ENCODE data around the gene NRXN3. TPM values are rescaled to one million over a fixed set of nuclear protein-coding genes. Genes with fewer than 3 reads are reported as not detected.

Gene NRXN3
- total RNA-seq, 1 experiment from 2014 or later, result 0.80 TPM

GRCh38 chr14:79825046-79825521 lies 1654.9 kb downstream of the NRXN3 start:
- H3K27me3 ChIP-seq (ENCODE audit: control insufficient read depth, insufficient read depth, low read length), result no peaks in the 10 kb centered on the region
- H3K4me3 ChIP-seq (ENCODE audit: insufficient read depth, low read depth, low read length), result no peak overlapping the region
- DNase-seq, result no peak
- H3K36me3 ChIP-seq (replicated peaks; ENCODE audit: control insufficient read depth, insufficient read depth, low read length), result no peaks in the 10 kb centered on the region

DNA sequence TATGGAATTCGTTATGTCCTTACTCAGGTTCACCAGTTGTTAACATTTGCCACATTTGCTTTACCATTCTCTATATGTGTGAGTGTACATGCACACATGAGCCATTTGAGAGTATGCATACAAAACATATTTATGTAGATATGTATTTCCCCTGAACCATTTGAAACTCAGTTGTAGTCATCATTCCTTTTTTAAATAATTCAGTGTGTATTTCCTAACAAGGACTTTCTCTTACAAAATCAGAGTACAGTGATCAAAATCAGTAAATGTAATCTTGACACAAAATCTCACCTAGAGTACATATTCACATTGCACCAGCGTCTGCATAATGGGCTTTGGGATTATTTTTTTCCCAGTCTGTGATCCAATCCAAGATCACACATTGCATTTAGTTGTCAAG lies 1656.2 kb downstream of the NRXN3 start:
- no peak for DNase-seq
- Histone ChIP-seq H3K27me3 (ENCODE audit: control insufficient read depth, insufficient read depth, low read length) (no peaks in the 10 kb centered on the region), H3K4me3 (ENCODE audit: insufficient read depth, low read depth, low read length) (no peak overlapping the region), H3K36me3 (replicated peaks; ENCODE audit: control insufficient read depth, insufficient read depth, low read length) (no peaks in the 10 kb centered on the region)

- H3K4me3 ChIP-seq (ENCODE audit: insufficient read depth, low read depth, low read length), result no peak overlapping the region
- no peaks in the 10 kb centered on the region for H3K36me3 ChIP-seq (replicated peaks; ENCODE audit: control insufficient read depth, insufficient read depth, low read length)
- no peaks in the 10 kb centered on the region for H3K27me3 ChIP-seq (ENCODE audit: control insufficient read depth, insufficient read depth, low read length)
- DNase-seq, result no peak
Observed at GRCh38 chr14:79829405-79830166, 1659.4 kb downstream of the NRXN3 start.

DNA sequence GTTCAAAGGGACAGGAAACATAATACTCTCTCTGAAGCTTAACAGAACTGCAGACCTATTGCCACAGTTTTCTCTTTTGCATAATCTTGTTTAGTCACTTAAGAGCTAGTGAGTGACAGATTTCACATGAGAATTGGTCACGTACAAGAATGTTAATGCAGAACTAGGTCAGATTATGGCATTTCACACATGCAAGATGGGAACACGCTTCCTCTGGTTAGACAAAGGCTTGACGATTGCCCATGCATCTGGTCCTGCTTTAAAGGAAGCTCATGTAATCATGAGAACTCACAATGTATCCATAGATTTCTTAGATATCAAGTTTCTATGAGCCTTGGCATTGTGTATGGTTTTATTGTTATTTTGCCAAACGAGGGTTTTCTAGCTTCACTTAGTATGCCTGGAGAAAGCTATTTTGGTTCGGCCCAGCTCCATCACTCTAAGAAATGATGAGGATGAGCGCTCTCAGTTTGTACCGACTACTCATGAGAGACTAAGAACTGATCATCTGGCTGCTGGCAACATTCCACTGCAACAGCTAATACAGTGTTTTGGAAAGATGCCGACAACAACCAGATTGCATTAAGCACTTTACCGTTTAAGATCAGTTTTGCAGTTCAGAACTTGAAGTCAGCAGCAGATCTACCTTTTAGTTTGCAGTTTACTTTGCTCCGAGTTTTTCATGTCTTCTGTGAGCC lies 1661.2 kb downstream of the NRXN3 start:
- Histone ChIP-seq H3K4me3 (ENCODE audit: insufficient read depth, low read depth, low read length) (no peak overlapping the region), H3K27me3 (ENCODE audit: control insufficient read depth, insufficient read depth, low read length) (no peaks in the 10 kb centered on the region), H3K36me3 (replicated peaks; ENCODE audit: control insufficient read depth, insufficient read depth, low read length) (no peaks in the 10 kb centered on the region)
- no peak for DNase-seq

DNA sequence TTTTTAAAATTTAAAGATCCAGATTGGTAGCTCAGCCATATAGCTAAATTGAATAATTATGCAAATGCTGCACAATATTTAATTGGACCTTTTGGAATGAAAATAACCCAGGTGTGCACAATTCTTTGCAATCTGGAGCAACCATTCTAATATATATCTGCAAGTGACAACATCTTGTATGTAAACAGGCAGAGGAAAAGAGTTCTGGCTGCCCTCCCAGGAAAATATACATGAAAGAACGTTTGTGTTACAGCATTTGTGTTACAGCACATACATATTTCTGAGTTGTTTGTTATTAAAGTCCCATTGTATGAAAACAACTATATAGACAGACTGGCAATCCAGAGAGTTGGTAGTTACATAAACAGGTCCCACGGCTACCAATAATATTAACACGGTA lies 1663.6 kb downstream of the NRXN3 start:
- H3K4me3 ChIP-seq (ENCODE audit: insufficient read depth, low read depth, low read length), result no peak overlapping the region
- DNase-seq, result no peak
- H3K36me3 ChIP-seq (replicated peaks; ENCODE audit: control insufficient read depth, insufficient read depth, low read length), result no peaks in the 10 kb centered on the region
- H3K27me3 ChIP-seq (ENCODE audit: control insufficient read depth, insufficient read depth, low read length), result no peaks in the 10 kb centered on the region

- H3K4me3 ChIP-seq (ENCODE audit: insufficient read depth, low read depth, low read length), result no peak overlapping the region
Observed at GRCh38 chr14:79834868-79835267, 1664.7 kb downstream of the NRXN3 start.

GRCh38 chr14:79836577-79836976 lies 1666.4 kb downstream of the NRXN3 start:
- Histone ChIP-seq H3K36me3 (replicated peaks; ENCODE audit: control insufficient read depth, insufficient read depth, low read length) (no peaks in the 10 kb centered on the region), H3K4me3 (ENCODE audit: insufficient read depth, low read depth, low read length) (no peak overlapping the region), H3K27me3 (ENCODE audit: control insufficient read depth, insufficient read depth, low read length) (no peaks in the 10 kb centered on the region)
- DNase-seq, result no peak

More at GRCh38 chr14:79834868-79835267, 1664.7 kb downstream of the NRXN3 start:
- Histone ChIP-seq H3K27me3 (ENCODE audit: control insufficient read depth, insufficient read depth, low read length) (no peaks in the 10 kb centered on the region), H3K36me3 (replicated peaks; ENCODE audit: control insufficient read depth, insufficient read depth, low read length) (no peaks in the 10 kb centered on the region)
- no peak for DNase-seq

DNA sequence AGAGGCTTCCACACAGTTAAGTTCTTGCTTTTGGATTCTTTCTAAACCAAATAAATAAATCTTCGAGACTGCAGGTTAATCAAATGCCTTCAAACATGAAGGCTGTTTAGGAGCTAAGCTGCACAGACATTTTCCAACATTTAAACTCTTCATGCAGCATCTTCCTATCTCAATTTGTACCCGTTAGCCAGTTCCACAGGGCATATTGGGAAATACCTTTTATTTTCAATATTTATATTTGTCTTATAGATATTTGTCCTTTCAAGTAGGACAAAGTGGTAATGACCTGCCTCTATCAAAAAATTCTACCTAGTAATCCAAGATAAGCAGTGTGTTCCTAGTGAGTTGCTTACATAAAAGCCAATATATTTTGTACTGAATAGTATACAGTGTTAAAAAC lies 1667.5 kb downstream of the NRXN3 start:
- Histone ChIP-seq H3K36me3 (replicated peaks; ENCODE audit: control insufficient read depth, insufficient read depth, low read length) (no peaks in the 10 kb centered on the region), H3K4me3 (ENCODE audit: insufficient read depth, low read depth, low read length) (no peak overlapping the region), H3K27me3 (ENCODE audit: control insufficient read depth, insufficient read depth, low read length) (no peaks in the 10 kb centered on the region)
- DNase-seq, result no peak

DNA sequence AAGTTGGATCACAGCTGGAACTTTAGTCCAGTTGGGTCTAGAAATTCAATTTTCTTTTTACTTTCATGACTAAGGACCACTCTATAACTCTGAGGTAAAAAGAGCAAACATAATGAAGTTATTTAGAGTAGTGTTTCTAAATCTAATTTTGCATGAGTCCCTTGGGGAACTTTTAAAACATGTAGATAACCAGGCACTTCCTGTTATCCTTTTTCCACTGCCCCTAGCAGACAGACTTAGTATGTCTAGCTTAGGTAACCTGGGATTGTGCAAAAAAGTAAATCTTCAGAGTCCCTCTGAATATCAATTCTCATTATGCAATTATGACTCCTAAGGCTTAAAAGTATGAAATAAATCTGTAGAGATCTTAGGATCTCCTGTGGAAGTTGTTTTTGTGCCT lies 1669.9 kb downstream of the NRXN3 start:
- no peak for DNase-seq
- Histone ChIP-seq H3K36me3 (replicated peaks; ENCODE audit: control insufficient read depth, insufficient read depth, low read length) (no peaks in the 10 kb centered on the region), H3K4me3 (ENCODE audit: insufficient read depth, low read depth, low read length) (no peak overlapping the region), H3K27me3 (ENCODE audit: control insufficient read depth, insufficient read depth, low read length) (no peaks in the 10 kb centered on the region)

DNA sequence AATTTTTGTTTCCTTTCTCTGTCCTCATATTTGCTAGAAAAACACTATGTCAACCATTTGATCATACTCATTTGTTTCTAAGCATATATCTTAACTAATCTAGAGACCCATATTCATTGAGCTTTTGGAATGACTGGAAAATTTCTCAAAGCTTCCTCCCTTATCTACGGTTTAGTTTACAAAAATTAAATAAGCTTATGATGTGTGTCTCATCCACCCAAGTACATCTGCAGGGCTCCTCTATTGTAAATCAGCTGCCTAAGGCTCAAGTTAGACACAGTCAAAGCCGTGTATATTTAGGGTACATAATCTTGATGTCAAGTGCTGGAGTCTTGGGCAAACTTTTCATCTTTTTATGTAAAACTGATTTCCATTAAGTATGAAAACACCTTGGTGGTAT lies 1670.7 kb downstream of the NRXN3 start:
- Histone ChIP-seq H3K36me3 (replicated peaks; ENCODE audit: control insufficient read depth, insufficient read depth, low read length) (no peaks in the 10 kb centered on the region), H3K27me3 (ENCODE audit: control insufficient read depth, insufficient read depth, low read length) (no peaks in the 10 kb centered on the region), H3K4me3 (ENCODE audit: insufficient read depth, low read depth, low read length) (no peak overlapping the region)
- DNase-seq, result no peak

- Histone ChIP-seq H3K27me3 (ENCODE audit: control insufficient read depth, insufficient read depth, low read length) (no peaks in the 10 kb centered on the region), H3K36me3 (replicated peaks; ENCODE audit: control insufficient read depth, insufficient read depth, low read length) (no peaks in the 10 kb centered on the region), H3K4me3 (ENCODE audit: insufficient read depth, low read depth, low read length) (no peak overlapping the region)
- DNase-seq, result no peak
Observed at GRCh38 chr14:79841433-79841832, 1671.3 kb downstream of the NRXN3 start.

DNA sequence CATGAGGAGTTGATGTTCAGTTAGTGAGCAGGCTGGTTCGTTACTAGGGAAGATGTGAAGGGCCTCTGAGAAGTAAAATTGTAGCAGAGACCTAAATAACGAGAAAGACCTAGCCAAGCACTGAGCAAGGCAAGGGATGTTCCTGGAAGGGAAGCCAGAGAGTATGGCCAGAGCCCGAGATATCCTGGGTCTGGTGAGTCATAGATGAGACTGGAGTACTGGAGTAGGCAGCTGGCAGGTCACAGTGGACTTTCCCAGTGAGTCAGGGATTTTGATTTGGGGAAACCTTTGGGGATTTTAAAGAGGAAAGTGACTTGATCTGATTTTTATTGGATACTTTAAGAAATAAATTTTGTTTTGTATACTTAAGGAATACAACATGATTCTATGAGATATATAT lies 1672.1 kb downstream of the NRXN3 start:
- H3K27me3 ChIP-seq (ENCODE audit: control insufficient read depth, insufficient read depth, low read length), result no peaks in the 10 kb centered on the region
- DNase-seq, result no peak

GRCh38 chr14:79852950-79853744 lies 1683.0 kb downstream of the NRXN3 start:
- peak; percentile 10 for DNase-seq
- Histone ChIP-seq H3K4me3 (ENCODE audit: insufficient read depth, low read depth, low read length) (no peak overlapping the region), H3K36me3 (replicated peaks; ENCODE audit: control insufficient read depth, insufficient read depth, low read length) (no peaks in the 10 kb centered on the region), H3K27me3 (ENCODE audit: control insufficient read depth, insufficient read depth, low read length) (no peaks in the 10 kb centered on the region)

More for the DNA sequence above, 1672.1 kb downstream of the NRXN3 start:
- Histone ChIP-seq H3K4me3 (ENCODE audit: insufficient read depth, low read depth, low read length) (no peak overlapping the region), H3K36me3 (replicated peaks; ENCODE audit: control insufficient read depth, insufficient read depth, low read length) (no peaks in the 10 kb centered on the region)

GRCh38 chr14:79855789-79856188 lies 1685.6 kb downstream of the NRXN3 start:
- Histone ChIP-seq H3K36me3 (replicated peaks; ENCODE audit: control insufficient read depth, insufficient read depth, low read length) (no peaks in the 10 kb centered on the region), H3K4me3 (ENCODE audit: insufficient read depth, low read depth, low read length) (no peak overlapping the region), H3K27me3 (ENCODE audit: control insufficient read depth, insufficient read depth, low read length) (no peaks in the 10 kb centered on the region)
- no peak for DNase-seq
